Measurements from ENCODE around the gene TSPOAP1. TPM values are rescaled to one million over a fixed set of nuclear protein-coding genes. Genes with fewer than 3 reads are reported as not detected.

Gene TSPOAP1
- 1.9 and 2.1 TPM in 2 replicates for total RNA-seq

GRCh38 chr17:58328195-58329034 is at the start of gene TSPOAP1:
Gene TSPOAP1 (minus strand): TSS chr17:58328795. CDS start chr17:58327920, 875 bp downstream.

DNA sequence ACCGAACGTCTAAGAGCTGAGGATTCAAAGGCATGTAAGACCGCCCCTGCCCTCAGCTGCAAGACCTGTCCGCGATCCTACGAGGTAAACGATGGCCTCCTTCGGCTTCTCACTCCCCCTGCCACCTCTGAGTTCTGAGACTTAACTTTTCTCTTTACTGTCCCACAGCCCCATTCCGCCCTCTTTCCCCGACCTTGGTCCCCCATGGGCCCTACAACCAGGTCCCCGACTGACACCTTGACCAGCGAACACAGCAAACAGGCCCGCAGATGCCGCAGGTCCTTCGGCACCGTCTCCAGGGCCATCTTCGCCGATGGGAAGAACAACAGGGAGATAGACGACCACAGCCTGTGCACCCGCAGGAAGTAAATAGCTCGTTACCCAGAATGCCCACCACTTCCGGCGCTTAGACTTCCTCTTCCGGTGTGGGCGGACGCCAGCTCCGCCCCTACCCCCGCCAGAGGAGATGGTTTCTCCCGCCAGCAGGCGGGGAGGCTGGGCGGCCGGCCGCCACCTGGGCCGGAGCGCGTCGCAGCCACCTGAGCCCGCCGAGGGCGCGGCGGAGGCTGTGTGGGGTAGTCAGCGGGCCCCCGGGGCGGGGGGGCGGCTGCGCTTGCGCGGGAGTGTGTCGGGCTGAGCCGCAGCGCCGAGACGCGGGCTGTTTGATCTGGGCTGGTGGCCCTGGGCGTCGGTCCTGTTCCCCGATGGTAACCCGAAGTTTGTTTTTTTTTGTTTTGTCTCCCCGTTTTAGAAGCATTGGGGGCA is 23.4 kb upstream of the TSPOAP1 start, which contains the start of gene SUPT4H1:
Gene SUPT4H1, minus strand, starts transcription at position 371 of the 765 bp plus-strand sequence. Its CDS starts 66 bp downstream, at position 305.

GRCh38 chr17:58280480-58281217 is 47.9 kb downstream of the TSPOAP1 start, which contains the start of gene MPO:
Gene MPO (minus strand): TSS chr17:58280935. CDS start chr17:58280758, 177 bp downstream.

Small RNA genes lying within 50 kb of the gene (small RNA-seq; reads per million reads assigned to genes)
- not detected for gene MIR4736

Other genes with a start within 250 kb of the TSPOAP1 start
- 13.0 and 15.1 TPM in 2 replicates for gene DYNLL2, start 245.4 kb downstream of the TSPOAP1 start, total RNA-seq
- not detected in 2 replicates for gene OR4D1, start 180.4 kb downstream of the TSPOAP1 start, total RNA-seq
- gene OR4D2, start 161.8 kb downstream of the TSPOAP1 start, total RNA-seq, result not detected in 2 replicates
- not detected in 2 replicates for gene EPX, start 136.1 kb downstream of the TSPOAP1 start, total RNA-seq
- 11.2 and 15.1 TPM in 2 replicates for gene MKS1, start 109.5 kb downstream of the TSPOAP1 start, total RNA-seq
- gene LPO, start 90.2 kb downstream of the TSPOAP1 start, total RNA-seq, result not detected in 2 replicates
- not detected in 2 replicates for gene MPO, start 47.9 kb downstream of the TSPOAP1 start, total RNA-seq
- 32.1 and 33.3 TPM in 2 replicates for gene SUPT4H1, start 23.4 kb upstream of the TSPOAP1 start, total RNA-seq
- gene RNF43, start 88.7 kb upstream of the TSPOAP1 start, total RNA-seq, result 0.12 and 0.32 TPM in 2 replicates
- under 0.01 TPM in 1 of 2 replicates, not detected in the other for gene HSF5, start 159.6 kb upstream of the TSPOAP1 start, total RNA-seq
- gene MTMR4, start 185.8 kb upstream of the TSPOAP1 start, total RNA-seq, result 93.5 and 95.3 TPM in 2 replicates

Measured in hair follicle dermal papilla cell (primary cell).